Stimulated activated naive CD8-positive, alpha-beta T cell treated with anti-CD3 and anti-CD28 coated beads, Interleukin-15, Interleukin-2, amounts not matched to agents 100 U/mL and 50 U/mL, for 24 hours (primary cell): ENCODE measurements around the gene DDIT3.
"Not testable (repeated sequence)": the region's sequence is repeated elsewhere in the genome, so short reads cannot be mapped to it uniquely, and the experiment has no call there.

Experiments used
- ATAC-seq: fragments of 150-1000 bp; cut with Tn5 transposase; one replicate; pipeline ENCODE4 v1.10.0; 2021
- DNase-seq: peaks from one replicate; pipeline ENCODE4 v3.0.0; 2021

The DDIT3 gene

GRCh38 chr12:57520053-57520818 is at the start of gene DDIT3:
Gene DDIT3 (minus strand): TSS chr12:57520514. CDS start chr12:57517406, 3,108 bp downstream.
- peak; percentile 100 for DNase-seq
- peak; percentile 81 for ATAC-seq

DNA sequence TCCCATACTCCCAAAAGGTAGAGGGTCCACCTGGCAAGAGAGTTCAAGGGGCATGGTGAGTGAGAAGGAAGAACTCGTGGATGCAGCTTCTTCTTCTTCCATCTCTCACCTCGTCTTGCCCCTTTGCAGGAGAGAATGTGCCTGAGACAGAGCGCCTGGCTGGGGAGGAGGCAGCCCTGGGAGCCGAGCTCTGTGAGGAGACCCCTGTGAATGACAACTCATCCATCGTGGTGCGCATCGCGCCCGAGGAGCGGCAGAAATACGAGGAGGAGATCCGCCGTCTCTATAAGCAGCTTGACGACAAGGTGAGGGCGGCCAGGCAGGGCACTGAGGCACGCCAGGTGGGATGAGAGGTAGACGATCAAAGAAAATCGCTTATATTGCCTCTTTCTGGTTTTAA is 49.5 kb upstream of the DDIT3 start:
- no peak for ATAC-seq
- no peak for DNase-seq

GRCh38 chr12:57568838-57569237 is 48.5 kb upstream of the DDIT3 start:
- DNase-seq (no peak), ATAC-seq (no peak)

DNA sequence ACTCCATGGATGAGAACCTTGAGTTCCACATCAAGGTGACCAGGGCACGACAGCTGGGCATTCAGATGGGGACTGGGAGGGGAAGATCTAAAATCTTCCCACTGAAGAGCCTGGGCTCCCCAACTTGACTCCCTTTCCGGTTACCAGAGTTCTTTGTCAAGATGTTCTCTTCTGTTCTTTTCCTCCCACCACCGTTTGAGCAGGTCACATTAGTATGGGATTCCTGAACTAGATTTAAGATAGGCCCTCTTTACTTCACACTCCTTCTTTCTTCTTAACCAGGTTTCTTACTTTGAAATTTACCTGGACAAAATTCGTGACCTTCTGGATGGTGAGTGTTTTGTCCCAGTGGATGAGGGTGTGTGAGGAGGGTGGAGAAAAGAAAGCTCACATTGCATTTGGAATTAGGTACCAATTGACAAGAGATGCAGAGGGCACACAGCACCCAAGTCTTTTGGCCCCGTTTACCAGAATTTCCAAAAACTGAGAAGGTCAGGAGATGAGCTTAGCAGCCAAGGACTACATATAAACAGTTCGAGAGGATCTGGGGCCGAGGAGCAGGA is 43.9 kb upstream of the DDIT3 start:
- ATAC-seq, result no peak
- no peak for DNase-seq

DNA sequence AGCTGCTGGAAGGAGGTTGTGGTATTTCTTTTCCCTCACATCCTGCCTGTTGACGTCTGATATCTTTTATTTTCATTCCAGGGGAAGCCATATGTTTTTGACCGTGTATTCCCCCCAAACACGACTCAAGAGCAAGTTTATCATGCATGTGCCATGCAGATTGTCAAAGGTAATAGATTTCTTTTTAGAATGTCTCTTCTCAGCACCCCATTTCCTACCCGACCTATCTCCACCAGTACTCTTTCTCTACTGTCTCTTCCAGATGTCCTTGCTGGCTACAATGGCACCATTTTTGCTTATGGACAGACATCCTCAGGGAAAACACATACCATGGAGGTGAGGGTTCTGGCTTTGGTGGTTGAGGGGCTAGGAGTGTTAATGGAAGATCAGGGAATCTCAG is 43.0 kb upstream of the DDIT3 start:
- DNase-seq (no peak), ATAC-seq (no peak)

GRCh38 chr12:57561117-57561516 is 40.8 kb upstream of the DDIT3 start:
- ATAC-seq, result not testable (repeated sequence)

GRCh38 chr12:57560516-57560915 is 40.2 kb upstream of the DDIT3 start:
- ATAC-seq (no peak), DNase-seq (no peak)

More at GRCh38 chr12:57561117-57561516, 40.8 kb upstream of the DDIT3 start:
- DNase-seq, result not testable (repeated sequence)

- DNase-seq (no peak), ATAC-seq (no peak)
These were observed 38.5 kb upstream of the DDIT3 start for GRCh38 chr12:57558864-57559263.

GRCh38 chr12:57554897-57555296 is 34.6 kb upstream of the DDIT3 start:
- ATAC-seq, result no peak
- no peak for DNase-seq

- no peak for DNase-seq
- no peak for ATAC-seq
These were observed 34.1 kb upstream of the DDIT3 start for GRCh38 chr12:57554453-57554852.

DNA sequence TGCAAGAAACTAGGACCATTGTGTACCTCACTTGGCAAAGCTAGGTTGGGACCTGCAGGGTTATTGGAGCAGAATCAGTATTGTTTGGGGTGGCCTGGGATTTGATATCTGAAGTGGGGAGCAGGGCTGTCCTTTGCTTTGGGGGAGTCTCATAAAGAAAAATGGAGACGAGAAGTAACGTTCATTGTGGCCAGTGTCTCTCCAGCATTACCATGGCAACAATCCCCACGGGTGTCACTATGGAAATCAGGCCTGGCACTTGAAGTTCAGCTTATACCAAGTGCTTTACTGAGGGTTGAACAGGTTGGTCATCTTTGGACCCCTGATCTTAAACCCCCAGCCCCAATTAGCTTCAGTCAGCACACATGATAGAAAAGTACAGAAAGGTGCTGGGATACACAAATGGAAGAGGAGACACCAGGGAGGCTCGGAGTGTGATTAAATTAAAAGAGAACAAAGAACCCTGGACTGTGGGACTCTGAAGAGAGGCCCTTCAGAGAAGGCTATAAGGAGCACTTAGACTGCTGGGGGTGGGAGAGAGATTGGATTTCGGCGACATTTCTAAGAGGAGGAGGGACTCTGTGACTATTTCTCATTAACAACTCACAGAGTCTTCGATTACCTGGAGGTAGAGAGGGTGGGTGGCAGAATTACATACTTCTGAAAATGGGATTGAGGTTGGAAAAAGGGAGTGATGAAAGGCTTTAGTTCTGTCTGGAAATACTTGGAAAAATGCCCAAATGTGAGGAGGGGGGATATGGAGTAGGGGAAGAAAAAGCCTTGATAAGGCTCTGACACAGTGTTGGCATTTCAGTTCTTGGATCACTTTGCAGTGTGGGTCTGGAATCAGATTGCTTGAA is 33.3 kb upstream of the DDIT3 start:
- no peak for ATAC-seq
- DNase-seq, result no peak

- DNase-seq (no peak), ATAC-seq (no peak)
These were observed 32.6 kb upstream of the DDIT3 start for GRCh38 chr12:57552835-57553313.

- DNase-seq, result no peak
- no peak for ATAC-seq
These were observed 32.0 kb upstream of the DDIT3 start for GRCh38 chr12:57552306-57552651.

- DNase-seq (no peak), ATAC-seq (no peak)
These were observed 31.5 kb upstream of the DDIT3 start for GRCh38 chr12:57551637-57552305.

DNA sequence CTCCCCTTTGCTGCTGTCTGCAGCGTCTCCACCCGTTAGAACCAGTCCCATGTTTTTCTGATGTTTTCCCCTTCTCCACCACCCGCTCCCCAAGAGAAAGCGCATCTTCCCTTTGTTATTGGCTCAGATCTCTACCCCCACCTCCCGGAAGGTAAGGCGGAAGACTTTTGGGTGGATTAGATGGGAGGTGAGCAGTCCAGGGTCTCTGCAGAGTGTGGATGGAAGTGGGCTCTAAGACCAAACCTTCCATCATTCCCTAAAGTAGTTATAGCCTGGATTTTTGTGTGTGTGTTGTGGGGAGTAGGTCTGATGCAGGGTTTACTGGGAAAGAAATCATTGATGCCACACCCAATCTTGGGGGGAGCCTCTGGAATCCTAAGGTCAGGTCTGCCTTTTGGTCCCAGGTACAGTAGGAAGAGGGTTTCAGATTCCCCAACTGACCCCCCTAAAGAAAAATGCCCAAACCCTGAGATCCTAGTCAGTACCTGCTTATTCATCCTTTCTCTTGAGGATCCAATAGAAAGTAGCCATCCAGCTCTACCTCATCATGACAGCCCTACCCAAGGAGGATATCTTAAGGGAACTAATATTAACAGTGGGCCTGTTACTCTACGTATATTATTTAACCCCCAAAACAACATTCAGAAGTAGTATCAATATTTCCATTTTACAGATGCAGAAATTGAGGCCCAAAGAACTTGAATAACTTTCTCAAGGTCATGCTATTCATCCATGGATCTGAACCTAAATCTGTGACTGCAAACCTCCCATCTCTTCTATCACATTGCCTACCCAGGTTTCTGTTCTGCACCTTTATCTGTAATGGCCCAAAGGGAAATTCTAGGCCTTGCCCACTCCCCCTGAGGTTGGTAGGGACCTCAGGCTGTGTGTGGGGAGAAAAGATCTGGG is 30.6 kb upstream of the DDIT3 start:
- no peak for ATAC-seq
- no peak for DNase-seq

DNA sequence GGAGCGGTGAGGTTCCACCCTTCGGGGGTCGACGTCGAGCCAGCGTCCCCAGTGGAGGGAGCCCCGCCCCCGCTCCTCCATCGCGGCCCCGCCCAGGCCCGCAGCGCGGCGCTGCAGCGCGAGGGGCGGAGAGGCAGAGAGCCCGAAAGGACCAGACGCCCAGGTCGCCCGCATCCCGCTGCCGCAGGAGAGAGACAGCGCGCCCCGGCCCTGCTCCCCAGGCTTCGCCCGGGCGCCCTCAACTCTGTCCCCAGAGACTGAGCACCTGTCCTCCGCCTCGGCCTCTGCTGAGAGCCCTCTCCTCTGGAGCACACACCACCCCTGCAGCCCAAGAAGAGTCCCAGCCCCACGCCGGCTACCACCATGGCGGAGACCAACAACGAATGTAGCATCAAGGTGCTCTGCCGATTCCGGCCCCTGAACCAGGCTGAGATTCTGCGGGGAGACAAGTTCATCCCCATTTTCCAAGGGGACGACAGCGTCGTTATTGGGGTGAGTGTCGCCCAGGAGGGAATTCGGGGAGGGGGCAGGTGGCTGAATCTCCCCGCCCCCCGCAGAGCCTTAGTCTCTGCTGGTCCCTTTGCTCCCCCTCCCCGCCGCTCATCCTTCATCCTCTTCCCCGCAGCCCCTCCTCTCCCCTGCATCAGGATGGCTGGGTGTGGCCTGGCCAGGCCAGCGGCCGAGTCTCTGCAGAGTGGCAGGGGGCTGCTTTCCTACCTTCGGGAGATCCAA is 29.8 kb upstream of the DDIT3 start, which contains the start of gene KIF5A:
Gene KIF5A, plus strand, starts transcription at position 136 of the 732 bp plus-strand sequence. Its CDS starts 228 bp downstream, at position 364.
- ATAC-seq (peak; percentile 45), DNase-seq (peak; percentile 78)

GRCh38 chr12:57549203-57549908 is 29.0 kb upstream of the DDIT3 start:
- peak; percentile 2 for ATAC-seq
- no peak for DNase-seq

- ATAC-seq (no peak), DNase-seq (no peak)
These were observed 28.2 kb upstream of the DDIT3 start for GRCh38 chr12:57548488-57548887.

DNA sequence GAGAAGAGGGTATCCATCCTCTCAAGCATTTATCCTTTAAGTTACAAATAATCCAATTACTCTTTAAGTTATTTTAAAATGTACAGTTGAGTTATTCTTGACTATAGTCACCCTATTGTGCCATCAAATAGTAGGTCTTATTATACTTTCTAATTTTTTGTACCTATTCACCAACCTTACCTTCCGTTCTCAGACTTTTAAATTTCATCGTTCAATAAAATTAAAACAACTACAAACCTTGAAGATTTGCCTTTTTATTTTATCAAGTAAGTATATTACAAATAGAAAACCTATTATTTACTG is 27.6 kb upstream of the DDIT3 start:
- ATAC-seq, result no peak

More for the DNA sequence above, 27.6 kb upstream of the DDIT3 start:
- DNase-seq, result no peak
